Measurements from ENCODE around the gene NAV2.
A peak's percentile ranks its signal among the peaks of the same experiment; 100 is the strongest.

Gene NAV2

GRCh38 chr11:19712281-19713195 is at the start of gene NAV2:
TSS of gene NAV2 (plus strand) at chr11:19712837. CDS start at chr11:19713696, 859 bp downstream.
- TF ChIP-seq CTCF (IDR thresholded peaks at IDR 0.05; ENCODE audit: extremely low read depth, insufficient read depth, missing control alignments) = no peak
- in situ Hi-C loops (cut with MboI; ENCODE audit: low pct_unique_long_range_greater_than_20kb, low sequenced_read_pairs, unreplicated experiment) = no loop called here
- DNase-seq (ENCODE audit: low spot score) = peak; percentile 93

GRCh38 chr11:19663206-19663605 is 49.4 kb upstream of the NAV2 start:
- in situ Hi-C loops (cut with MboI; ENCODE audit: low pct_unique_long_range_greater_than_20kb, low sequenced_read_pairs, unreplicated experiment) = no loop called here
- no peak for TF ChIP-seq CTCF (IDR thresholded peaks at IDR 0.05; ENCODE audit: extremely low read depth, insufficient read depth, missing control alignments)
- no peak for DNase-seq (ENCODE audit: low spot score)

GRCh38 chr11:19664886-19665548 is 47.6 kb upstream of the NAV2 start:
- in situ Hi-C loops (cut with MboI; ENCODE audit: low pct_unique_long_range_greater_than_20kb, low sequenced_read_pairs, unreplicated experiment) = no loop called here
- DNase-seq (ENCODE audit: low spot score) = no peak
- TF ChIP-seq CTCF (IDR thresholded peaks at IDR 0.05; ENCODE audit: extremely low read depth, insufficient read depth, missing control alignments) = no peak

GRCh38 chr11:19666951-19667350 is 45.7 kb upstream of the NAV2 start:
- TF ChIP-seq CTCF (IDR thresholded peaks at IDR 0.05; ENCODE audit: extremely low read depth, insufficient read depth, missing control alignments) = no peak
- DNase-seq (ENCODE audit: low spot score) = no peak
- in situ Hi-C loops (cut with MboI; ENCODE audit: low pct_unique_long_range_greater_than_20kb, low sequenced_read_pairs, unreplicated experiment) = no loop called here

GRCh38 chr11:19669511-19669910 is 43.1 kb upstream of the NAV2 start:
- in situ Hi-C loops (cut with MboI; ENCODE audit: low pct_unique_long_range_greater_than_20kb, low sequenced_read_pairs, unreplicated experiment) = no loop called here
- no peak for TF ChIP-seq CTCF (IDR thresholded peaks at IDR 0.05; ENCODE audit: extremely low read depth, insufficient read depth, missing control alignments)
- no peak for DNase-seq (ENCODE audit: low spot score)

DNA sequence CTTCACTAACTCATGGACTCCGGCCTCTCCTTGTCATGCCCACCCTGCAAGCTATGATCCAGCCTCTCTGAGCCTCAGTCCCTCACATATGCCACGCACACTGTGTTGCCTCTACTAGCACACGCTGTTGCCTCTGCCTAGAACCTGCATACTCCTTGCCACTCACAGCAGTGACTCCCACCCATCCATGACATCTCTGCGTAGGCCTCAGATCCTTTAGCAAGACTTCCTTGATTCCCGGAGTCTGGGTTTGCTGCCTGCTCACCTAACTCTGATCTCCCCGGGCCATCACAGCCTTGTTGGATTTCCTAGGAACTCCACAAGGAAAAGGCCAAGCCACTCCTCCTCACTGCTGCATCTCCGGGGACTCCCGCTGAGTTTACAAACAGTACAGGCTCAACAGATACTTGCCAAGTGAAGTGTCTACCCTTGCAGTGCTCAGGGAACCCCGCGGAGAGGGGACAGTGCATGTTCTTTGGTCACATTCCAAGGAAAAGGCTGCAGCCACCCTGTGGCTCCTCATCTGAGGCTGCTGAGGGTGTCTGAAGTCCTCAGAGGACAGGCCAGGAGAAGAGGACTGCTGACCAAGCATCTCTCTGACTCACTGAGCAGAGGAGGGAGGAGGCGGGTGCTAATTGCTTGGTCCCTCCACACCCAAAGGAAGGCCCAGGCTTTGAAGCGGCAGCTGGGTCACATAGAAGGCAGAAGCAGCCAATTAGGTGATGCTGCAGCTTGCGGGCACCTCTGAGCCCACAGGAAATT is 42.4 kb upstream of the NAV2 start:
- TF ChIP-seq CTCF (IDR thresholded peaks at IDR 0.05; ENCODE audit: extremely low read depth, insufficient read depth, missing control alignments) = no peak
- in situ Hi-C loops (cut with MboI; ENCODE audit: low pct_unique_long_range_greater_than_20kb, low sequenced_read_pairs, unreplicated experiment) = no loop called here

More for the DNA sequence above, 42.4 kb upstream of the NAV2 start:
- no peak for DNase-seq (ENCODE audit: low spot score)

Data from GM13977 (cell line).